Kidney (tissue), 14 donors: ENCODE measurements around the gene RAB11FIP2. TPM values are rescaled to one million over a fixed set of nuclear protein-coding genes. Genes with fewer than 3 reads are reported as not detected.

Experiments
- DNase-seq, 5 donors: peaks; one replicate each; pipeline ENCODE4 v3.0.0-alpha.2; 2013 to 2020
- FAIRE-seq: peaks from 2 replicates; lab custom pipeline; 2012; peaks lifted over from hg19 to GRCh38; lab: Jason Lieb, UNC
- H3K27ac ChIP-seq, 2 donors: one replicate each; pipeline ENCODE4 v1.7.0; 2013; ENCODE audit warnings: low read depth in 2 of 2, low read length in 2 of 2, inconsistent platforms in 1 of 2
- H3K27me3 ChIP-seq: one replicate; pipeline ENCODE4 v1.7.1; 2013; ENCODE audit warnings: low read length, inconsistent platforms; ENCODE audit not compliant: control insufficient read depth, insufficient read depth
- H3K36me3 ChIP-seq, 3 donors: one replicate each; pipeline versions ENCODE4 v1.7.0 to v1.7.1; 2013; ENCODE audit warnings: low read length in 3 of 3, control low read depth in 1 of 3, inconsistent platforms in 1 of 3; ENCODE audit not compliant: insufficient read depth in 3 of 3, control insufficient read depth in 2 of 3
- H3K4me1 ChIP-seq, 3 donors: one replicate each; pipeline versions ENCODE4 v1.7.0 to v1.7.1; 2013; ENCODE audit warnings: low read length in 3 of 3, inconsistent platforms in 1 of 3, low read depth in 1 of 3; ENCODE audit not compliant: control insufficient read depth in 2 of 3, insufficient read depth in 2 of 3
- H3K4me3 ChIP-seq, 3 donors: one replicate each; pipeline versions ENCODE4 v1.7.0 to v1.8.1; 2013; ENCODE audit warnings: low read length in 3 of 3, control low read depth in 1 of 3, inconsistent platforms in 1 of 3
- H3K9ac ChIP-seq, 3 donors: one replicate each; pipeline versions ENCODE4 v1.7.0 to v1.7.1; 2013; ENCODE audit warnings: low read length in 3 of 3, control low read depth in 1 of 3, inconsistent platforms in 1 of 3
- H3K9me3 ChIP-seq, 3 donors: one replicate each; pipeline versions ENCODE4 v1.7.0 to v1.7.1; 2013; ENCODE audit warnings: low read length in 3 of 3, control low read depth in 1 of 3, inconsistent platforms in 1 of 3; ENCODE audit not compliant: control insufficient read depth in 2 of 3, insufficient read depth in 1 of 3
- intact Hi-C: fragments of 100-400 bp; cut with DNase I; formaldehyde crosslinking; loops from one replicate; pipeline ENCODE4 v1.11.1; 2022
- polyA plus RNA-seq: library from polyadenylated mRNA; stranded (reverse); fragments of 350-450 nt; fragmentation: Illumina TruSeq; extraction: RNeasy Lipid Tissue Mini Kit (QIAGEN cat#74804); gene quantifications from one replicate; pipeline ENCODE4 v1.2.3, GENCODE V29; 2014; ENCODE audit warnings: low read depth, low replicate concordance; ENCODE audit not compliant: insufficient read depth
- total RNA-seq: library from RNA; stranded (reverse); fragmentation: NEBNext Ultra II Directional; extraction: Animal tissue kit (Norgen Biotek cat#: 25700); gene quantifications from one replicate; pipeline ENCODE4 v1.2.1, GENCODE V29; 2021
- TF ChIP-seq, protein P1 (sequence below): IDR thresholded peaks from 3 replicates; pipeline ENCODE4 v1.5.1; 2012; ENCODE audit warnings: mild to moderate bottlenecking, moderate library complexity, borderline replicate concordance; ENCODE audit not compliant: insufficient read depth; ENCODE audit errors: extremely low read depth
- donor health status: control.
- donor health status: control.
- donor health status: control.
- donor health status: control.
- donor health status: control.
- donor health status: DM: yes; HTN: yes; CAD: no.
- donor health status: Normal renal cell carcinoma (clear cell type).

The RAB11FIP2 gene
- total and polyA plus RNA-seq, 2 donors from 2014 or later: 8.2 to 50.4 TPM

DNA sequence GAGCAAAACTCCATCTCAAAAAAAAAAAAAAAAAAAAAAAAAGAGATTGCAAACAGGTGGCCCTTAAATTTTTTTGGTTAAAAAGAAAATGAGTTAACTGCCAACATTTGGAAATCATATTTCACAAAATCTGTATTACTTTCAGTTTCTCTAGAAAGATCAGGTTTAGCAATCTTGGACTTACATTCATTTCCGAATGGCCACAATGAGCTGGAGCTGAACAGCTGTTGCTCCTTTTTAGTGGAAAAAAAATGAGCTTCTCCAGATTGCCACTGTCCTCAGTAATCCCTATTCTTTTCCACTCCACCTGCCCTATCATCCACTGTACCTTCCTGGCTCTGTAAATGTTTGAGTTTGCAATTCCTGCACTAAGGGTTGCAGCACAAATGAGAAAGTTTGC, 43.6 kb downstream of the RAB11FIP2 start:
- DNase-seq (no peak), FAIRE-seq (no peak)
- no peak overlapping the region for H3K4me3 ChIP-seq
- H3K27ac ChIP-seq: no peak overlapping the region
- no peak overlapping the region for H3K9ac ChIP-seq
- TF ChIP-seq, protein P1, sequence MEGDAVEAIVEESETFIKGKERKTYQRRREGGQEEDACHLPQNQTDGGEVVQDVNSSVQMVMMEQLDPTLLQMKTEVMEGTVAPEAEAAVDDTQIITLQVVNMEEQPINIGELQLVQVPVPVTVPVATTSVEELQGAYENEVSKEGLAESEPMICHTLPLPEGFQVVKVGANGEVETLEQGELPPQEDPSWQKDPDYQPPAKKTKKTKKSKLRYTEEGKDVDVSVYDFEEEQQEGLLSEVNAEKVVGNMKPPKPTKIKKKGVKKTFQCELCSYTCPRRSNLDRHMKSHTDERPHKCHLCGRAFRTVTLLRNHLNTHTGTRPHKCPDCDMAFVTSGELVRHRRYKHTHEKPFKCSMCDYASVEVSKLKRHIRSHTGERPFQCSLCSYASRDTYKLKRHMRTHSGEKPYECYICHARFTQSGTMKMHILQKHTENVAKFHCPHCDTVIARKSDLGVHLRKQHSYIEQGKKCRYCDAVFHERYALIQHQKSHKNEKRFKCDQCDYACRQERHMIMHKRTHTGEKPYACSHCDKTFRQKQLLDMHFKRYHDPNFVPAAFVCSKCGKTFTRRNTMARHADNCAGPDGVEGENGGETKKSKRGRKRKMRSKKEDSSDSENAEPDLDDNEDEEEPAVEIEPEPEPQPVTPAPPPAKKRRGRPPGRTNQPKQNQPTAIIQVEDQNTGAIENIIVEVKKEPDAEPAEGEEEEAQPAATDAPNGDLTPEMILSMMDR: no peak
- no peaks in the 10 kb centered on the region for H3K27me3 ChIP-seq
- intact Hi-C loops: no loop called here
- H3K4me1 ChIP-seq: no peaks in the 10 kb centered on the region
- peaks cover 0 to 2% (median 0%) of the 10 kb centered on the region in 3 donors for H3K36me3 ChIP-seq
- no peaks in the 10 kb centered on the region for H3K9me3 ChIP-seq

DNA sequence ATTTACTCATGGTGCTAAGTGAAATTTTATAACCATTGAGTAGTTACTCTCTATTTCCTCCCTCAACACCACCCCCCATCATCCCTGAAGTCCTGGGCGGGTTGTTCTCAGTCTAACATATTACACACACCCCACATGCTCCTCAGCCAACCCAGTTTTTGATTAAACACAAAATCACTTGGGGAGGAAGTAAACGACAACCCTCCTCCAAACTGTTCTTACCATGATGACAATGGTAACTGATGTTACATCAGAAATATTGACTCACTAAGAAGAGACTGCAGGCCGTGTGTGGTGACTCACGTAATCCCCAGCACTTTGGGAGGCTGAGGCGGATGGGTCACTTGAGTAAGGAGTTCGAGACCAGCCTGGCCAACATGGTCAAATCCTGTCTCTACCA, 44.2 kb downstream of the RAB11FIP2 start:
- no peaks in the 10 kb centered on the region for H3K27me3 ChIP-seq
- H3K27ac ChIP-seq: no peak overlapping the region
- H3K4me3 ChIP-seq: no peak overlapping the region
- no peak for DNase-seq
- H3K9ac ChIP-seq: no peak overlapping the region
- no peaks in the 10 kb centered on the region for H3K9me3 ChIP-seq
- no peak for FAIRE-seq
- TF ChIP-seq, protein P1: no peak
- H3K36me3 ChIP-seq: peaks cover 0 to 2% (median 0%) of the 10 kb centered on the region in 3 donors
- H3K4me1 ChIP-seq: no peaks in the 10 kb centered on the region
- intact Hi-C loops: no loop called here

DNA sequence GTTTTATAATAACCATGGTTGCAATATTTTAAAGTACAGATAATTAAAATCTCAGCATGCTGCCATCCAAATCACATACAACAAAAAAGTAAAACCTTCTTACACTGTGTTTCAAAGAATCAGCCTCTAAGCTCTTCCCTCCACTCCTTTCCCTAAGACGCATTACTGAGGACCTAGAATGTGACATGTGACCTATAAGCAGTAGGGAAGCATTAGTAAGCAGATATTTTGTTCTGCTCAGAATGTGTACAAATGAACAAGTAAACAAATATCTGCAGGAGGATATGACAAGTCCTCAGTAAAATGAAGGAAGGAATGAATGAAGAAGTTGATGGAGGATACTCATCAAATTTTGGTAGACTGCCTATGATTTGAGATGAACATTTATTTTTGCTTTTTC, 49.1 kb downstream of the RAB11FIP2 start:
- no peak for FAIRE-seq
- intact Hi-C loops: no loop called here

DNA sequence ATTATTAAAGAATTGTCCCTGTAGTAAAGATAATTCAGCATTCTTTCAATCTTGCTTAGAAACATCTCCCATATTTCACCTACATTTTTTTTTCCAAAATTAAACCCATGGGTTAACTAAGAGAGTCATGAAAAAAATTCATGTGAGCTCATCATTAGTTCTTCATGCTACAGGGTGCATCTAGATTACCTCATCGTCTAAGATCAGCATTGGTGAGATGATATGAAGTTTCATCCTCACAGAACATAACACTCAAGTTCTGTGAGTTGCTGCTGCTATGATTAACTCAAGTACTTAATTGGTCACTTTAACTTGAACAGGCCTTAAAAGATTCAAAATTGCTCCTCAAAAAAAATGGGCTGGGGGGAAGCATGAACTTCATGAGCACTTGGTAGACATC, 50.0 kb downstream of the RAB11FIP2 start:
- Histone ChIP-seq H3K36me3 (no peaks in the 10 kb centered on the region), H3K27me3 (no peaks in the 10 kb centered on the region), H3K4me1 (no peaks in the 10 kb centered on the region), H3K27ac (no peak overlapping the region), H3K9me3 (no peaks in the 10 kb centered on the region), H3K9ac (no peak overlapping the region), H3K4me3 (no peak overlapping the region)
- FAIRE-seq: no peak
- no peak for DNase-seq
- TF ChIP-seq, protein P1: no peak
- intact Hi-C loops: no loop called here

More for the DNA sequence above, 49.1 kb downstream of the RAB11FIP2 start:
- no peak for DNase-seq
- no peak overlapping the region for H3K9ac ChIP-seq
- TF ChIP-seq, protein P1: no peak
- no peak overlapping the region for H3K4me3 ChIP-seq
- no peaks in the 10 kb centered on the region for H3K4me1 ChIP-seq
- H3K27ac ChIP-seq: no peak overlapping the region
- no peaks in the 10 kb centered on the region for H3K27me3 ChIP-seq
- no peaks in the 10 kb centered on the region for H3K9me3 ChIP-seq
- no peaks in the 10 kb centered on the region for H3K36me3 ChIP-seq
